ENCODE measurements around the gene QSOX2.

- TF ChIP-seq CTCF (IDR thresholded peaks at IDR 0.05; ENCODE audit: low read length) (no peak), EZH2 (IDR thresholded peaks at IDR 0.05; ENCODE audit: borderline replicate concordance, low read length) (no peak)
These were observed 74.4 kb downstream of the QSOX2 start for GRCh38 chr9:136171009-136171800.
